Neutrophil (primary cell): ENCODE results near the gene STK32C.
"Not testable (repeated sequence)": the region's sequence is repeated elsewhere in the genome, so short reads cannot be mapped to it uniquely, and the experiment has no call there.

Experiments used
- H3K27ac ChIP-seq: fragments of 200-600 bp; sonication (generic); 2 replicates; pipeline ENCODE4 v1.5.1; 2016; ENCODE audit warnings: mild to moderate bottlenecking, moderate library complexity
- H3K27me3 ChIP-seq: fragments of 200-600 bp; sonication (generic); 2 replicates; pipeline ENCODE4 v1.6.0; 2016; ENCODE audit warnings: mild to moderate bottlenecking
- H3K36me3 ChIP-seq: fragments of 200-600 bp; sonication (generic); 2 replicates; pipeline ENCODE4 v1.5.1; 2017
- H3K4me1 ChIP-seq, 2 experiments: fragments of 200-600 bp in 1 of 2; sonication (generic) in 1 of 2; 1 replicate in 1 of 2; 2 replicates in 1 of 2; pipeline versions ENCODE4 v1.5.1 to v1.6.1; 2013 to 2016; ENCODE audit warnings: low read depth in 1 of 2, low read length in 1 of 2, mild to moderate bottlenecking in 1 of 2, moderate library complexity in 1 of 2; ENCODE audit not compliant: control insufficient read depth in 1 of 2, insufficient read depth in 1 of 2
- H3K4me3 ChIP-seq, 2 experiments: fragments of 200-600 bp in 1 of 2; sonication (generic) in 1 of 2; 1 replicate in 1 of 2; 2 replicates in 1 of 2; pipeline ENCODE4 v1.5.1; 2013 to 2016; ENCODE audit warnings: low read depth in 1 of 2, low read length in 1 of 2, mild to moderate bottlenecking in 1 of 2, moderate library complexity in 1 of 2
- H3K9me3 ChIP-seq: fragments of 200-600 bp; sonication (generic); 2 replicates; pipeline ENCODE4 v1.5.1; 2016
- CTCF ChIP-seq: fragments of 200-600 bp; sonication (generic); IDR thresholded peaks from 2 replicates; pipeline ENCODE4 v1.5.1; 2016; ENCODE audit warnings: antibody characterized with exemption

STK32C gene

DNA sequence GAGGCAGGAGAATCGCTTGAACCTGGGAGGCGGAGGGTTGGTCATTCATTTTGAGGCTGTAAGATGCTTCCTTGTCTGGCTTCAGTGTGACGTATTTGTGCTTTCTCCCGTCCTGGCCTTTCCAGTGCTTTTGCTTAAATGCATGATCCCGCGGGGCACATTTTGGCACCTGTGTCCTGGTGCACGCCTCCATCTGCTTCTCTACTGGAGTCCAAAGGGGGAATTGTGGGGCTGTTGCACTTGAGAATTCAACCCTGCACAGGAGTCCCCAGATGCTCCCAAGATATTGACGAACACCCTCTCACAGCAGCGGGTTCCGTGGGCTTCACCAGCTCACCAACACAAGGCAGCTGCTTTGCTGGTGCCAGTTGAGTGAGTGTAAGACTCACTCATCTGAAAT is 14.0 kb upstream of the STK32C start:
- no peaks in the 10 kb centered on the region for H3K36me3 ChIP-seq
- no peak overlapping the region for H3K4me3 ChIP-seq
- H3K27ac ChIP-seq: no peak overlapping the region
- H3K9me3 ChIP-seq: no peaks in the 10 kb centered on the region
- no peak for TF ChIP-seq CTCF
- no peaks in the 10 kb centered on the region for H3K27me3 ChIP-seq
- H3K4me1 ChIP-seq: no peaks in the 10 kb centered on the region

GRCh38 chr10:132320654-132321469 is 13.1 kb upstream of the STK32C start:
- no peaks in the 10 kb centered on the region for H3K9me3 ChIP-seq
- H3K27me3 ChIP-seq: peaks cover 4% of the 10 kb centered on the region
- no peaks in the 10 kb centered on the region for H3K36me3 ChIP-seq
- TF ChIP-seq CTCF: no peak
- no peaks in the 10 kb centered on the region for H3K4me1 ChIP-seq
- H3K27ac ChIP-seq: no peak overlapping the region
- no peak overlapping the region for H3K4me3 ChIP-seq

DNA sequence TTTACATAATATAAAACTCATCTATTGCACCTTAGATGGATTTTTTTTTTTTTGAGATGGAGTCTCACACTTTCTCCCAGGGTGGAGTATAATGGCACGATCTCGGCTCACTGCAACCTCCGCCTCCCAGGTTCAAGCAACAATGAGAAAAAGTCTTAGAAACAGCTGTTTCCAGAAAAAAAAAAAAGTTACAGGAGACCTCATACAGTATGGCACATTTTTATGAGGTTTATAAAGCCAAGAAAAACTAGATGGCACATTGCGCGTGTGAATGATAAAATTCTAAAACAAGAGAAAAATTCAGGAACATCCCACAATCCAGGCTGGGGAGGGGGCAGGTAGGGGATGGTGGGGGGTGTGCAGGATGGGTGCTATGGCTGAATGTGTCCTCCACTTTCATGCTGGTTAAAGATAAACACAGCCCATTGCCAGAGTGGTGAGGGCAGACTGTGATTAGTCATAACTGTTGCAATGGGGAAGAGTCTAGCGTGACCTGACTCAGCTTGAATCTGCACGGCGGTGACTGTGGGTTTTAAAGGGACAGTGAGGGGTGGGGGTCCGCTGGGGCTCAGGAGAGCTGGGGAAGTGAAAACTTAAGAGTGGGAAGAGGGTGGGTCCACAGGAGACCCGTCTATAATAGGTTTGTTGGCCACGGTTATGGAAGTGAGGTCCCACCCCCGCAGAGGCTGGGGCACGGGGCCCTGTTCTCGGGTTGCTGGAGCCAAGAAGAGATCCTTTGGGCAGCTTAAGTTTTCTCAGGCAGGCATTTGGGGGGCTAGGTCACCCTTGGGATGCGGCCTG is 12.3 kb upstream of the STK32C start:
- Histone ChIP-seq H3K9me3 (no peaks in the 10 kb centered on the region), H3K4me1 (no peaks in the 10 kb centered on the region), H3K27ac (no peak overlapping the region), H3K4me3 (no peak overlapping the region), H3K27me3 (peaks cover 4% of the 10 kb centered on the region), H3K36me3 (no peaks in the 10 kb centered on the region)
- TF ChIP-seq CTCF: no peak

- H3K4me3 ChIP-seq, H3K4me1 ChIP-seq, H3K27ac ChIP-seq, H3K36me3 ChIP-seq, H3K9me3 ChIP-seq: not testable (repeated sequence)
- peaks cover 12% of the 10 kb centered on the region for H3K27me3 ChIP-seq
Observed at GRCh38 chr10:132317477-132317876, 9.7 kb upstream of the STK32C start.

DNA sequence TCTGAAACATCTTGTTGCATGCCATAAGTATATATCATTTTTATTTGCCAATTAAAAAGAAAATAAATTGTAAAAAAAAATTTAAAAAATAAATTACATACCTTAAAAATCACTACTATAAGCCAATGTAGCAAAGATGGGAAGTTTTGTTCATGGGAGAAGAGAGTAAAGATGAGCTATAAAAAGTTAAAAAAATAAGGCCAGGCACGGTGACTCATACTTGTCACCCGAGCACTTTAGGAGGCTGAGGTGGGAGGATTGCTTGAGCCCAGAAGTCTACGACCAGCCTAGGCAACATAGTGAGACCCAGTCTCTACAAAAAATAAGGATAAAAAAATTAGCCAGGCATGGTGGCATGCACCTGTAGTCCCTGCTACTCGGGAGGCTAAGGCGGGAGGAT is 8.4 kb upstream of the STK32C start:
- Histone ChIP-seq H3K9me3 (no peaks in the 10 kb centered on the region), H3K27ac (no peak overlapping the region), H3K4me3 (no peak overlapping the region), H3K27me3 (peaks cover 23% of the 10 kb centered on the region), H3K4me1 (no peaks in the 10 kb centered on the region), H3K36me3 (no peaks in the 10 kb centered on the region)
- TF ChIP-seq CTCF: no peak

GRCh38 chr10:132314881-132315280 is 7.1 kb upstream of the STK32C start:
- H3K9me3 ChIP-seq, H3K4me1 ChIP-seq, H3K36me3 ChIP-seq, H3K4me3 ChIP-seq, H3K27ac ChIP-seq: not testable (repeated sequence)
- peaks cover 36% of the 10 kb centered on the region for H3K27me3 ChIP-seq
